GM23338 (cell line): ENCODE data around the gene MBD6. TPM values are rescaled to one million over a fixed set of nuclear protein-coding genes. Genes with fewer than 3 reads are reported as not detected.

Source experiments
- ATAC-seq: fragments of 200-7000 bp; cut with Tn5 transposase; 3 replicates; pipeline ENCODE4 v1.9.1; 2020
- DNase-seq: peaks from one replicate; pipeline ENCODE4 v3.0.0-alpha.2; 2015; ENCODE audit warnings: low spot score
- H2AFZ ChIP-seq: fragments of 200-600 bp; sonication (generic); 2 replicates; pipeline ENCODE4 v1.8.0; 2016; ENCODE audit warnings: antibody characterized with exemption, mild to moderate bottlenecking, moderate library complexity
- H3F3A ChIP-seq: fragments of 200-600 bp; sonication (generic); replicated peaks from 2 replicates; pipeline ENCODE4 v1.8.0; 2017; ENCODE audit warnings: antibody characterized with exemption, mixed run types, low read depth
- H3K27ac ChIP-seq: fragments of 200-600 bp; sonication (generic); 2 replicates; pipeline ENCODE4 v1.6.1; 2016; ENCODE audit warnings: low read depth
- H3K27me3 ChIP-seq: fragments of 200-600 bp; sonication (generic); 2 replicates; pipeline ENCODE4 v1.8.0; 2016; ENCODE audit warnings: mild to moderate bottlenecking, mixed run types, moderate library complexity; ENCODE audit not compliant: insufficient read depth
- H3K36me3 ChIP-seq: fragments of 200-600 bp; sonication (generic); 2 replicates; pipeline ENCODE4 v1.8.0; 2016; ENCODE audit warnings: mild to moderate bottlenecking; ENCODE audit not compliant: insufficient read depth
- H3K4me1 ChIP-seq: fragments of 200-600 bp; sonication (generic); 2 replicates; pipeline ENCODE4 v1.8.0; 2016; ENCODE audit warnings: mild to moderate bottlenecking, moderate library complexity; ENCODE audit not compliant: insufficient read depth
- H3K4me2 ChIP-seq: fragments of 200-600 bp; sonication (generic); 2 replicates; pipeline ENCODE4 v1.7.1; 2017; ENCODE audit warnings: mixed run types
- H3K4me3 ChIP-seq: fragments of 200-600 bp; sonication (generic); 2 replicates; pipeline ENCODE4 v1.6.1; 2016; ENCODE audit warnings: mixed run types
- H3K79me2 ChIP-seq: fragments of 200-600 bp; sonication (generic); replicated peaks from 2 replicates; pipeline ENCODE4 v1.8.0; 2017; ENCODE audit warnings: mild to moderate bottlenecking; ENCODE audit not compliant: insufficient read depth
- H3K9me2 ChIP-seq: fragments of 200-600 bp; sonication (generic); 2 replicates; pipeline ENCODE4 v1.8.0; 2017; ENCODE audit not compliant: insufficient read depth
- H4K20me1 ChIP-seq: fragments of 200-600 bp; sonication (generic); replicated peaks from 2 replicates; pipeline ENCODE4 v1.8.0; 2017; ENCODE audit warnings: mild to moderate bottlenecking; ENCODE audit not compliant: insufficient read depth
- H3K27ac Mint-ChIP-seq: 2 replicates; pipeline ENCODE4 v1.8.0; 2020; ENCODE audit warnings: inconsistent platforms, mild to moderate bottlenecking, moderate library complexity, mixed read lengths
- H3K27me3 Mint-ChIP-seq: 3 replicates; pipeline ENCODE4 v1.8.0; 2022; ENCODE audit warnings: low read depth, mild to moderate bottlenecking, moderate library complexity, mixed read lengths, inconsistent platforms; ENCODE audit not compliant: insufficient read depth, poor library complexity
- H3K36me3 Mint-ChIP-seq: 3 replicates; pipeline ENCODE4 v1.8.0; 2021; ENCODE audit warnings: low read depth, mild to moderate bottlenecking, inconsistent platforms, moderate library complexity, mixed read lengths
- H3K4me1 Mint-ChIP-seq: 3 replicates; pipeline ENCODE4 v1.8.0; 2020; ENCODE audit warnings: mild to moderate bottlenecking, inconsistent platforms, mixed read lengths
- H3K4me3 Mint-ChIP-seq: 3 replicates; pipeline ENCODE4 v1.8.0; 2021; ENCODE audit warnings: moderate library complexity, mild to moderate bottlenecking, inconsistent platforms, mixed read lengths
- H3K9me3 Mint-ChIP-seq: 3 replicates; pipeline ENCODE4 v1.8.0; 2020; ENCODE audit warnings: moderate library complexity, mild to moderate bottlenecking, inconsistent platforms, mixed read lengths
- CTCF ChIP-seq, 2 experiments: fragments of 200-600 bp in 1 of 2; sonication (generic) in 1 of 2; conservative IDR thresholded peaks; 2 replicates each; pipeline versions ENCODE4 v1.5.1 to v1.6.1; 2016 to 2017; ENCODE audit warnings: antibody characterized with exemption in 2 of 2, low read depth in 2 of 2, mild to moderate bottlenecking in 2 of 2, moderate library complexity in 1 of 2
- ZNF331 ChIP-seq: fragments of 250-450 bp; sonication (Bioruptor Pico); IDR thresholded peaks from 2 replicates; pipeline ENCODE4 v1.5.0; 2020; ENCODE audit warnings: low read depth, mild to moderate bottlenecking, moderate library complexity
- ZNF462 ChIP-seq: fragments of 250-450 bp; sonication (Bioruptor Pico); IDR thresholded peaks from 2 replicates; pipeline ENCODE4 v1.5.0; 2020; ENCODE audit warnings: mild to moderate bottlenecking, moderate library complexity
- polyA plus RNA-seq: library from polyadenylated mRNA; unstranded; fragments of >200 nt; fragmentation: Nextera tagmentation; extraction: Ambion mirVana; gene quantifications from 2 replicates; pipeline ENCODE4 v1.2.1, GENCODE V29; 2016
- total RNA-seq: library from RNA; depleted of rRNA; stranded (reverse); fragments of >200 nt; shearing (Covaris generic); gene quantifications from 2 replicates; pipeline ENCODE4 v1.2.3, GENCODE V29; 2014

The MBD6 gene
- total and polyA plus RNA-seq, 2 experiments from 2014 or later: 12.5 to 17.1 TPM

GRCh38 chr12:57481671-57482070, 41.0 kb upstream of the MBD6 start:
- Mint-ChIP-seq H3K9me3 (no peaks in the 10 kb centered on the region), H3K36me3 (no peaks in the 10 kb centered on the region; the same call in 2 of the 3 replicates), H3K27me3 (peaks cover 21% of the 10 kb centered on the region), H3K4me1 (peaks cover 40% of the 10 kb centered on the region), H3K27ac (no peak overlapping the region; the same call in 1 of the 2 replicates), H3K4me3 (no peak overlapping the region; the same call in 2 of the 3 replicates)
- Histone ChIP-seq H2AFZ (peak overlapping the region; percentile 29; the same call in 1 of the 2 replicates), H3K9me2 (no peaks in the 10 kb centered on the region), H3K4me2 (peak overlapping the region; percentile 38; the same call in 1 of the 2 replicates), H3K4me3 (no peak overlapping the region), H3K36me3 (no peaks in the 10 kb centered on the region), H3K79me2 (no peaks in the 10 kb centered on the region), H3K27ac (peak overlapping the region; percentile 78), H4K20me1 (no peaks in the 10 kb centered on the region), H3F3A (no peaks in the 10 kb centered on the region), H3K4me1 (peaks cover 28% of the 10 kb centered on the region), H3K27me3 (peaks cover 8% of the 10 kb centered on the region)
- no peak for ATAC-seq
- no peak for DNase-seq
- no peak for TF ChIP-seq ZNF331 (CRISPR knock-in tag)
- no peak for TF ChIP-seq ZNF462

GRCh38 chr12:57483466-57483865, 39.2 kb upstream of the MBD6 start:
- Histone ChIP-seq H3K27me3 (no peaks in the 10 kb centered on the region), H3K36me3 (no peaks in the 10 kb centered on the region), H3F3A (peaks cover 2% of the 10 kb centered on the region), H2AFZ (no peak overlapping the region), H3K9me2 (no peaks in the 10 kb centered on the region), H3K4me1 (peaks cover 16% of the 10 kb centered on the region), H3K4me2 (no peak overlapping the region), H3K79me2 (peaks cover 5% of the 10 kb centered on the region), H3K27ac (peak overlapping the region; percentile 1; the same call in 1 of the 2 replicates), H4K20me1 (peaks cover 1% of the 10 kb centered on the region), H3K4me3 (no peak overlapping the region)
- H3K4me3 Mint-ChIP-seq: no peak overlapping the region; the same call in 2 of the 3 replicates
- no peak overlapping the region for H3K27ac Mint-ChIP-seq
- H3K4me1 Mint-ChIP-seq: peaks cover 22% of the 10 kb centered on the region
- no peak for ATAC-seq
- peaks cover 8% of the 10 kb centered on the region for H3K36me3 Mint-ChIP-seq
- H3K9me3 Mint-ChIP-seq: no peaks in the 10 kb centered on the region
- peak; percentile 61 for DNase-seq
- H3K27me3 Mint-ChIP-seq: peaks cover 17% of the 10 kb centered on the region
- TF ChIP-seq ZNF462: no peak
- TF ChIP-seq CTCF (conservative IDR thresholded peaks at IDR 0.05; ENCODE audit: low read depth in 2 of 2): no peak
